Bronchial epithelial cell (primary cell): ENCODE data around the gene TMX1. TPM values are rescaled to one million over a fixed set of nuclear protein-coding genes. Genes with fewer than 3 reads are reported as not detected.

ENCODE experiments used
- DNase-seq: peaks from one replicate; pipeline ENCODE4 v3.0.0-alpha.2; 2010; ENCODE audit warnings: low read depth
- FAIRE-seq: peaks from 2 replicates; lab custom pipeline; 2011; peaks lifted over from hg19 to GRCh38; lab: Jason Lieb, UNC
- H3K27me3 ChIP-seq: 2 replicates; pipeline ENCODE4 v1.5.1; 2011; ENCODE audit warnings: low read length; ENCODE audit not compliant: control insufficient read depth, insufficient read depth
- H3K36me3 ChIP-seq: 2 replicates; pipeline ENCODE4 v1.5.1; 2011; ENCODE audit warnings: low read length; ENCODE audit not compliant: control insufficient read depth, insufficient read depth
- H3K4me3 ChIP-seq: 2 replicates; pipeline ENCODE4 v1.5.1; 2011; ENCODE audit warnings: mild to moderate bottlenecking, low read depth, low read length, control low read depth
- CTCF ChIP-seq: IDR thresholded peaks from 2 replicates; pipeline ENCODE4 v1.5.1; 2011; ENCODE audit warnings: mild to moderate bottlenecking, moderate library complexity, low read length, control low read depth, inconsistent platforms; ENCODE audit not compliant: insufficient read depth, severe bottlenecking
- total RNA-seq: library from RNA; depleted of rRNA; stranded (reverse); fragments of >200 nt; gene quantifications from 2 replicates; pipeline ENCODE4 v1.2.1, GENCODE V29; 2014

TMX1 gene
- total RNA-seq, 1 donor from 2014 or later: 58.2 TPM

DNA sequence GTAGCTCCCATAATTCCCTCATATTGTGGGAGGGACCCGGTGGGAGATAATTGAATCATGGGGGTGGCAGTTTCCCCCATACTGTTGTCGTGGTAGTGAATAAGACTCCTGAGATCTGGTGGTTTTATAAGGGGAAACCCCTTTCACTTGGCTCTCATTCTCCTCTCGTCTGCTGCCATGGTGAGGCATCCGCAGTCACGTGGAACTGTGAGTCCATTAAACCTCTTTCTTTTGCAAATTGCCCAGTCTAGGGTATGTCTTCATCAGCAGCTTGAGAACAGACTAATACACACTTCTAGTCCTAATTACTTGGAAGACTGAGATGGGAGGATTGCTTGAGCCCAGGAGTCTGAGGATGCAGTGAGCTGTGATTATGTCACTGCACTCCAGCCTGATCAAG lies 64.4 kb downstream of the TMX1 start:
- no peaks in the 10 kb centered on the region for H3K27me3 ChIP-seq
- FAIRE-seq: no peak
- no peak overlapping the region for H3K4me3 ChIP-seq
- no peak for TF ChIP-seq CTCF
- peak; percentile 28 for DNase-seq
- no peaks in the 10 kb centered on the region for H3K36me3 ChIP-seq

DNA sequence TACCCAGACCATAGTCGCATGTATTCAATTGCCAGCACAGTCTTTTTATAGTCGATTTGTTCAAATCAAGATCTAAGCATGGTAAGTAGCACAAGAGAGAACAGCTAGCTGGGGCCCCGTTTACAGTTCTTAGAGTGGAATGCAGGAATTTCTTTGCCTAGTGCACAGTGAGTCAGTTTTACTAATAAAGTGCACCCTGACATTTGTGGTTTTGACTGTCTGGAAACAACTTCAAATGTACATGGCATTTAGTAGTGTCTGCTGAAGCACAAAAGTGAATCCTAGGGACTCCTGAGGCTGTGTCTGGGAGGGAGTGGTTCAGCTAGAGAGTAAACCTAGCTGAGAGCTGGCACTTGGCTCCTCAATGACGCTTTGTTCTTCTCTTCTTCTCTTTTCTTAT lies 64.9 kb downstream of the TMX1 start:
- DNase-seq (peak; percentile 87), FAIRE-seq (no peak)
- TF ChIP-seq CTCF: no peak
- Histone ChIP-seq H3K27me3 (no peaks in the 10 kb centered on the region), H3K4me3 (no peak overlapping the region), H3K36me3 (no peaks in the 10 kb centered on the region)

GRCh38 chr14:51305751-51306150 lies 65.7 kb downstream of the TMX1 start:
- Histone ChIP-seq H3K27me3 (no peaks in the 10 kb centered on the region), H3K36me3 (no peaks in the 10 kb centered on the region), H3K4me3 (no peak overlapping the region)
- FAIRE-seq (no peak), DNase-seq (no peak)
- TF ChIP-seq CTCF: no peak

Other genes starting within 250 kb of the TMX1 start
- gene TRIM9, start 145.1 kb upstream of the TMX1 start, total RNA-seq: under 0.01 and 0.26 TPM in 2 replicates